Common myeloid progenitor, CD34-positive (primary cell): Measurements from ENCODE around the gene MSI2.

ENCODE experiments used
- CTCF ChIA-PET: fragments of 350-600 bp; sonication (Branson Sonifier 250); formaldehyde crosslinking; loops from one replicate; lab custom pipeline; 2021; ENCODE audit warnings: antibody characterized with exemption; lab: Charles Lee
- POLR2A ChIA-PET: fragments of 350-600 bp; sonication (Branson Sonifier 250); formaldehyde crosslinking; loops from one replicate; lab custom pipeline; 2021; ENCODE audit warnings: antibody characterized with exemption; lab: Charles Lee
- DNase-seq, 3 donors: peaks; one replicate each; pipeline versions ENCODE4 v3.0.0 to v3.0.0-alpha.2; 2013
- H3K27ac ChIP-seq, 2 experiments: 1 replicate in 1 of 2; 2 replicates in 1 of 2; pipeline ENCODE4 v1.7.0; 2013; ENCODE audit warnings: inconsistent platforms in 2 of 2, low read length in 2 of 2, mild to moderate bottlenecking in 2 of 2, low read depth in 1 of 2, moderate library complexity in 1 of 2; ENCODE audit not compliant: severe bottlenecking in 2 of 2, insufficient read depth in 1 of 2, poor library complexity in 1 of 2
- H3K27me3 ChIP-seq, 5 experiments: replicated peaks in 2 of 5; 1 replicate in 3 of 5; 2 replicates in 2 of 5; pipeline versions ENCODE4 v1.6.1 to v1.7.0; 2013; ENCODE audit warnings: low read length in 4 of 5, mild to moderate bottlenecking in 2 of 5, moderate library complexity in 2 of 5, inconsistent platforms in 1 of 5; ENCODE audit not compliant: insufficient read depth in 5 of 5, control insufficient read depth in 4 of 5
- H3K36me3 ChIP-seq, 4 experiments: 1 replicate in 2 of 4; 2 replicates in 2 of 4; pipeline versions ENCODE4 v1.6.1 to v1.7.0; 2013; ENCODE audit warnings: low read length in 3 of 4, control low read depth in 1 of 4, mild to moderate bottlenecking in 1 of 4; ENCODE audit not compliant: control insufficient read depth in 4 of 4, insufficient read depth in 4 of 4
- H3K4me1 ChIP-seq, 4 experiments: 1 replicate in 3 of 4; 2 replicates in 1 of 4; pipeline versions ENCODE4 v1.6.1 to v1.7.1; 2013; ENCODE audit warnings: low read length in 3 of 4, mild to moderate bottlenecking in 3 of 4, control low read depth in 1 of 4, inconsistent platforms in 1 of 4, moderate library complexity in 1 of 4; ENCODE audit not compliant: control insufficient read depth in 4 of 4, insufficient read depth in 4 of 4; ENCODE audit errors: control extremely low read depth in 1 of 4
- H3K4me3 ChIP-seq, 7 experiments: 1 replicate in 4 of 7; 2 replicates in 3 of 7; pipeline versions ENCODE4 v1.5.1 to v1.7.0; 2013; ENCODE audit warnings: mild to moderate bottlenecking in 7 of 7, low read length in 6 of 7, moderate library complexity in 6 of 7, inconsistent platforms in 2 of 7, low read depth in 2 of 7, control low read depth in 1 of 7; ENCODE audit not compliant: insufficient read depth in 4 of 7, control insufficient read depth in 1 of 7; ENCODE audit errors: extremely low read depth in 1 of 7
- H3K9me3 ChIP-seq, 5 experiments: 1 replicate in 4 of 5; 2 replicates in 1 of 5; pipeline versions ENCODE4 v1.6.1 to v1.7.1; 2013; ENCODE audit warnings: low read length in 4 of 5, mild to moderate bottlenecking in 2 of 5, inconsistent platforms in 1 of 5, low read depth in 1 of 5, moderate library complexity in 1 of 5; ENCODE audit not compliant: control insufficient read depth in 4 of 5, insufficient read depth in 2 of 5; ENCODE audit errors: control extremely low read depth in 1 of 5
- WGBS: methylation state at CpG from one replicate; pipeline ENCODE4 v1.1.5; 2013; ENCODE audit not compliant: insufficient coverage; 5-methylcytosine and 5-hydroxymethylcytosine counted together

The MSI2 gene

GRCh38 chr17:57324631-57325030 is 68.3 kb downstream of the MSI2 start:
- H3K36me3 ChIP-seq: peaks cover 17 to 75% (median 48%) of the 10 kb centered on the region in 4 experiments
- no peak overlapping the region for H3K27ac ChIP-seq
- DNase-seq: no peak
- ChIA-PET POLR2A (no interaction called here), CTCF (interaction anchor here (1.6 kb wide), 1 partner anchor 81 kb away, joined by 4 read pairs; no protein-coding TSS in a partner anchor)
- peaks cover 0 to 21% (median 10%) of the 10 kb centered on the region in 4 experiments for H3K4me1 ChIP-seq
- no peaks in the 10 kb centered on the region for H3K27me3 ChIP-seq
- no peak overlapping the region for H3K4me3 ChIP-seq
- H3K9me3 ChIP-seq: no peaks in the 10 kb centered on the region

DNA sequence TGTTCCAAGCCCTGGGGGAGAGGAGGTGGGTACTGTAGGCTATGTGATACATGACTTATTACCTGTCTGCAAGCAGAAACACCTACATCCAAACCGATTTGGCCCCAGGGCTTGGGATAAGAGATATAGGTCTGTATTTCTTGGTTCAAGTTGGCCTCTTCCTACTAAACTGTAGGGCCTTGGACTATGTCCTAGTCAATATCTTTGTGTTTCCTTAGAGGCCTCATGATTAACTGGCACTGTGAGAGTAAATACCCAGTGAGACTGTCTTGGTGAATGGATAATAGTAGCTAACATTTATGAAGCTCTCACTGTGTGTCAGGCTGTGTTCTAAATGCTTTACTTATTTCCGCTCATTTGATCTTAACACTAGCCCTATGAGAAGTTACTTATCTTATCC is 70.0 kb downstream of the MSI2 start:
- H3K36me3 ChIP-seq: peaks cover 18 to 66% (median 39%) of the 10 kb centered on the region in 4 experiments
- POLR2A ChIA-PET: no interaction called here
- WGBS: 100% methylated on average over 1 of the region's 2 CpGs

DNA sequence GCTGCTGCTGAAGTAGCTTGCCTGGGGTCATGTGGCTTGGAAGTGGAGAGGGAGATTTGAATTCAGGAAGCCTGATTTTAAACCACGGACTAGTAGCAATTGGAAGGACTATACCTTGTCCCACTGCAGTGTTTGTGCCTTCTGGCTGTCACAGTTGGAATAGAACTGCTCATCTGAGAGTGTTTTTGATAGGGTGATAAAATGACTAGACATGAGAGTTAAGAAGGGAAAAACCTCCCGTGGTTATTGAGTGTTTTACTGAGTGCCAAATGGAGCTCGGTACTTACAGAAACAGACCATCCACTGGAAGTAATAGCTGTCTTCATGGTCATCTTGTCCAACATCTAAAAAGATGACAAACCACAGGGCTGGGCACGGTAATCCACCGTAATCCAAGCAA is 70.4 kb downstream of the MSI2 start:
- no peak for DNase-seq
- peaks cover 0 to 22% (median 10%) of the 10 kb centered on the region in 4 experiments for H3K4me1 ChIP-seq
- POLR2A ChIA-PET: no interaction called here
- CTCF ChIA-PET: interaction anchor here (1.2 to 2.4 kb wide), 5 partner anchors 10 to 45 kb away, joined by 3 to 8 read pairs (median 3); no protein-coding TSS in a partner anchor
- H3K27me3 ChIP-seq: no peaks in the 10 kb centered on the region
- H3K27ac ChIP-seq: no peak overlapping the region
- H3K36me3 ChIP-seq: peaks cover 20 to 67% (median 41%) of the 10 kb centered on the region in 4 experiments
- no peak overlapping the region for H3K4me3 ChIP-seq
- H3K9me3 ChIP-seq: no peaks in the 10 kb centered on the region
- 93% methylated on average over 4 of the region's 5 CpGs for WGBS

More for the DNA sequence above, 70.0 kb downstream of the MSI2 start:
- Histone ChIP-seq H3K4me3 (no peak overlapping the region), H3K9me3 (no peaks in the 10 kb centered on the region), H3K4me1 (peaks cover 0 to 22% (median 10%) of the 10 kb centered on the region in 4 experiments), H3K27me3 (no peaks in the 10 kb centered on the region), H3K27ac (no peak overlapping the region)
- CTCF ChIA-PET: interaction anchor here (1.2 to 2.4 kb wide), 5 partner anchors 13 to 346 kb away, joined by 3 to 8 read pairs (median 3); no protein-coding TSS in a partner anchor
- no peak for DNase-seq

DNA sequence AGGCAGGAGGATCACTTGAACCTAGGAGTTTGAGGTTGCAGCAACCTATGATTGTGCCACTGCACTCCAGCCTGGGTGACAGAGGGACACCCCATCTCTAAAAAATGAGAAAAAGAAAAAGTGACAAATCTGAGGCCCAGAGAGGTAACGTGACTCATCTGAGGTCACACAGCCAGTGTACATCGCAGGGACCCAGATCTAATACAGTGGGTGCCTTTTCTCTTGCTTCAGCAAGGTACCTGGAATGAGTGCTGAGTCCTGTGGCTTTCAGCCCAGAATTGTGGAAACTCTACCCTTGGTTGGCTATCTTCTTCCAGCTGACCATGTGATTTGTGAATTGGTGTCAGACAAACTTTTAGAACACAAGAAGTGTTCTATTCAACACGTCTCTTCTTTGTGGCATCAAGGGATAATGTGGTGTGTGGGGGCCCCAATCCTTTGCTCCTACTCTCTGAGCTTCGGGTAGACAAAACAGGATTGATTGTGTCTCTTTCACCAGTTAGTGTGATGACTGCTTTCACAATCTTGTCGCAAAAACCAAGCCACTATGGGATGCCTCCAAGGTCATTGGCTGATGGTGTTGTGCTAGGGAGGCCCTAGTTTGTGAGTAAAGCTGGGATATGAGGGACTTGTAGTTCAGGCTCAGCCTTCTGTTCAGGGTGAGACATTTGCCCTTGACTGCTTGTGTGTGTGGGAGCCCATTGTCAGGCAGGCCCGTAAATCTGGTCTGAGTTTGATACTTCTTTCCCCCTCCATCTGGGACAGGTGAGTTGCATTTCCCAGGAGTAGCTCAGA is 71.0 kb downstream of the MSI2 start:
- no peaks in the 10 kb centered on the region for H3K9me3 ChIP-seq
- H3K27ac ChIP-seq: no peak overlapping the region
- H3K4me3 ChIP-seq: no peak overlapping the region
- WGBS: 100% methylated on average over 4 of the region's 6 CpGs
- no peaks in the 10 kb centered on the region for H3K27me3 ChIP-seq
- DNase-seq: no peak
- peaks cover 0 to 18% (median 10%) of the 10 kb centered on the region in 4 experiments for H3K4me1 ChIP-seq
- CTCF ChIA-PET: interaction anchor here (1.2 to 2.4 kb wide), 5 partner anchors 9 to 42 kb away, joined by 3 to 8 read pairs (median 3); no protein-coding TSS in a partner anchor
- peaks cover 20 to 62% (median 40%) of the 10 kb centered on the region in 4 experiments for H3K36me3 ChIP-seq
- POLR2A ChIA-PET: no interaction called here

DNA sequence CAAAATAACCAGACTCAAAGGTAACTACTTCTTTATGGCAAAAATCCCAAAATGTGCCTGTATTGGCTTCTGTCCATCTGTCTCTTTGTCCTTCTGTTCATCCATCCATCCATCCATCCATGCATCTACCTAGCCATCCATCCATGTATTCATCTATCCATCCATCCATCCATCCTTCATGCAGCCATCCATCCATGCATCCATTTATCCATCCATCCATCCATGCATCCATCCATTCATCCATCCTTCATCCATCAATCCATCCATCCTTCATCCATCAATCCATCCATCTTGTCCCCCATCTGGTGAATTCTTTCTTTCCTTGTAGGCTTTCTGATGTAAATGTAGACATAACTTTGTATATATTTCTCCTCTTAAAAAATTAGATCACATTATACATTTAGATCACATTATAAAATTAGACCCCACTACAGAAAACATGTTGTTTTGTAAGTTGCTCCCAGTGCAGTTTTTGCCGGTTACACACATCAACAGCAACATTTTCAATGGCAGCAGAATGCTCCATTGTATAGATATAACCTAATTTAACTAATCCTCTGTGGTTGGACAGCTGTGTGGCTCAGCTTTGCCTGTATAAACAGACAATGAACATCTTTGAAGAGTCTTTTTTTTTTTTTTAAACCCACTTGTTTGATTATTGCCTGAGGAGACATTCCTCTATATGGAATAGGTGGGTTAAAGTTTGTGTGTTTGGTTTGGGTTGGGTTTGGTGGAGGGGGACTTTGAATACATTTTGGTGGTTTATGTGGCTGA is 72.0 kb downstream of the MSI2 start:
- CTCF ChIA-PET: interaction anchor here (1.3 to 1.4 kb wide), 3 partner anchors 8 to 17 kb away, joined by 3 to 4 read pairs (median 3); no protein-coding TSS in a partner anchor
- Histone ChIP-seq H3K27me3 (no peaks in the 10 kb centered on the region), H3K4me3 (no peak overlapping the region), H3K27ac (peak overlapping the region in 1 of 2 experiments; percentile 9), H3K4me1 (peaks cover 0 to 17% (median 9%) of the 10 kb centered on the region in 4 experiments), H3K36me3 (peaks cover 19 to 53% (median 35%) of the 10 kb centered on the region in 4 experiments), H3K9me3 (no peaks in the 10 kb centered on the region)
- DNase-seq: no peak
- POLR2A ChIA-PET: no interaction called here
- no CpG with 5 or more reads among the region's 1 CpG for WGBS

DNA sequence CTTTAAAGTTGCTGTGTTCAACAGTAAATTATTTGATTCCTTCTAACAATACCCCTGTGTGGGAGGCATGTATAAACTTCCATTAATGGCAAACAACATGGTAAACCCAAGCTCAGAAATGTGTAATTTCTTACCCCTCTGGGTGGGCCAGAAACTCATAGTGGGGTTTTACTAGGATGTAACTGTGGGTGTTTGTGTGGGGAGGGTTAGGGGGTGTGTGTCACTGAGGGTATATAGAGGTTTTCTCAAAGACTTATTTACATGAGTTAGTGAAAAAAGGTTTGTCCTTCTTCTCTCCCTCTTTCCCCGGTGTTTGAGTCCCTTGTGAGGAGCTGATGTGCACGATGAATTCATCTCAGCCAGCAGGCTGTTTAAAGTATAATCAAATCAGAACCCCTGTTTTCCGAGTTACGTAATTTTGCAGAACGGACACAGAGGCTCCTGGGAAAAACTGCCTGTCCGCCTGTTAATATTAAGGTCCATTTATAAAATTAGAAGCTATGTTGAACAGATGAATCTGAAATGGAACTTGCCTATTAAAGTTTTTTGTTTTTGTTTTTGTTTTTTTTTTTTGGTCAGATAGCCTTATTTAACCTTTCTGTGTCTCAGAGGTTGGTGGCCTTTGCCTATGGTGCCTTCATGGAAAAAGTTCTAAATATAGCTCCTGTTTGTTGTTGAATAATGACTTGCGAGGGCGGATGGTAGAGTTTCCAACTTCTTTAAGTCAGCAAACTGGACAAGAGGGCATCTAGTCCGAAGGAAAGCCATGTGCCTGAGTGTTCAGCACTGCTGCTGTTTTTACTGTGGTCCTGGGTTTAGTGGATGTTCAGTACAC is 73.3 kb downstream of the MSI2 start:
- peaks cover 14 to 47% (median 31%) of the 10 kb centered on the region in 4 experiments for H3K36me3 ChIP-seq
- no peak for DNase-seq
- peaks cover 0 to 17% (median 9%) of the 10 kb centered on the region in 4 experiments for H3K4me1 ChIP-seq
- POLR2A ChIA-PET: interaction anchor here (0.6 kb wide), 1 partner anchor 73 kb away, joined by 3 read pairs; the partner anchor contains the start of gene MSI2
- CTCF ChIA-PET: interaction anchor here (0.5 to 1.3 kb wide), 3 partner anchors 9 to 108 kb away, joined by 3 read pairs; no protein-coding TSS in a partner anchor
- H3K27me3 ChIP-seq: no peaks in the 10 kb centered on the region
- WGBS: 92% methylated on average over 6 of the region's 9 CpGs
- no peaks in the 10 kb centered on the region for H3K9me3 ChIP-seq
- H3K4me3 ChIP-seq: no peak overlapping the region
- H3K27ac ChIP-seq: peak overlapping the region in 1 of 2 experiments; percentile 38
